Measurements from ENCODE around the gene TMEM187.

TMEM187 gene

GRCh38 chrX:154020536-154021115 is 48.1 kb downstream of the TMEM187 start:
- DNase-seq (ENCODE audit: low read depth): no peak

- DNase-seq (ENCODE audit: low read depth): peak; percentile 8
Observed at GRCh38 chrX:154021131-154021611, 48.6 kb downstream of the TMEM187 start.

- DNase-seq (ENCODE audit: low read depth): no peak
Observed at GRCh38 chrX:154022108-154022507, 49.6 kb downstream of the TMEM187 start.

- DNase-seq (ENCODE audit: low read depth): no peak
Observed at GRCh38 chrX:154023276-154024000, 50.9 kb downstream of the TMEM187 start.

GRCh38 chrX:154024271-154024670 is 51.7 kb downstream of the TMEM187 start:
- no peak for DNase-seq (ENCODE audit: low read depth)

- DNase-seq (ENCODE audit: low read depth): no peak
Observed at GRCh38 chrX:154025230-154025629, 52.7 kb downstream of the TMEM187 start.

- no peak for DNase-seq (ENCODE audit: low read depth)
Observed at GRCh38 chrX:154026136-154027021, 53.8 kb downstream of the TMEM187 start.

GRCh38 chrX:154027022-154027402 is 54.5 kb downstream of the TMEM187 start:
- no peak for DNase-seq (ENCODE audit: low read depth)

GRCh38 chrX:154027986-154028385 is 55.4 kb downstream of the TMEM187 start:
- no peak for DNase-seq (ENCODE audit: low read depth)

GRCh38 chrX:154028502-154029184 is 56.1 kb downstream of the TMEM187 start:
- no peak for DNase-seq (ENCODE audit: low read depth)

GRCh38 chrX:154029439-154029838 is 56.9 kb downstream of the TMEM187 start:
- DNase-seq (ENCODE audit: low read depth): no peak

GRCh38 chrX:154030266-154030665 is 57.7 kb downstream of the TMEM187 start:
- DNase-seq (ENCODE audit: low read depth): no peak

- DNase-seq (ENCODE audit: low read depth): no peak
Observed at GRCh38 chrX:154030715-154031305, 58.3 kb downstream of the TMEM187 start.

- no peak for DNase-seq (ENCODE audit: low read depth)
Observed at GRCh38 chrX:154032160-154032559, 59.6 kb downstream of the TMEM187 start.

- no peak for DNase-seq (ENCODE audit: low read depth)
Observed at GRCh38 chrX:154032653-154033052, 60.1 kb downstream of the TMEM187 start.

All from T-helper 22 cell (primary cell).